Prostate gland (tissue), 2 donors: ENCODE data around the gene PDE7B.

Source experiments
- POLR2A ChIP-seq: fragments of 450-650 bp; IDR thresholded peaks from one replicate; pipeline ENCODE4 v1.6.1; 2016; ENCODE audit warnings: antibody characterized with exemption, mild to moderate bottlenecking
- POLR2AphosphoS5 ChIP-seq: sonication (generic); formaldehyde crosslinking; IDR thresholded peaks from one replicate; pipeline ENCODE4 v1.6.1; 2017; ENCODE audit warnings: antibody characterized with exemption
- TF ChIP-seq, protein P1 (sequence below), 4 experiments: fragments of 200-600 bp in 2 of 4; fragments of 450-650 bp in 2 of 4; sonication (generic) in 2 of 4; IDR thresholded peaks; 1 replicate in 3 of 4; 2 replicates in 1 of 4; pipeline ENCODE4 v1.5.1; 2016 to 2019; ENCODE audit warnings: antibody characterized with exemption in 4 of 4, mild to moderate bottlenecking in 2 of 4, moderate library complexity in 2 of 4

DNA sequence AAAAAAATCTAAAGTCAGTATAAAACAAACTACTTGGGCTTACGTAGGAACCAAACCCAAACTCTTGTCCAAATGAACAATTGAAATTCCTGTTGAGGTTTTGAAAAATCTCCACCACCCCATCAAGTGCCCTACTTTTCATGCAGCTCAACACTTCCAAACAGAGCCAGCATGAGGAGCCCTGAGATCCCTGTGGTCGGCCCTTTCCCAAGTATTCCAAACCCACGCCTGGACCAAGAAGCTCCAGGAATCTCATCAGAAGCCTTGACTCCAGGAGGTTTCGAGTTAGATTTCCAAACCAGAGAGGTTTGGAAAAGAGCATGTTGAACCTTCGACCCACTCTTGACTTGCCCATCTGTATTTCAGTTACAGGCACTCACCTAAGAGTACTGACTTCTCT is 219.3 kb downstream of the PDE7B start:
- TF ChIP-seq, protein P1, sequence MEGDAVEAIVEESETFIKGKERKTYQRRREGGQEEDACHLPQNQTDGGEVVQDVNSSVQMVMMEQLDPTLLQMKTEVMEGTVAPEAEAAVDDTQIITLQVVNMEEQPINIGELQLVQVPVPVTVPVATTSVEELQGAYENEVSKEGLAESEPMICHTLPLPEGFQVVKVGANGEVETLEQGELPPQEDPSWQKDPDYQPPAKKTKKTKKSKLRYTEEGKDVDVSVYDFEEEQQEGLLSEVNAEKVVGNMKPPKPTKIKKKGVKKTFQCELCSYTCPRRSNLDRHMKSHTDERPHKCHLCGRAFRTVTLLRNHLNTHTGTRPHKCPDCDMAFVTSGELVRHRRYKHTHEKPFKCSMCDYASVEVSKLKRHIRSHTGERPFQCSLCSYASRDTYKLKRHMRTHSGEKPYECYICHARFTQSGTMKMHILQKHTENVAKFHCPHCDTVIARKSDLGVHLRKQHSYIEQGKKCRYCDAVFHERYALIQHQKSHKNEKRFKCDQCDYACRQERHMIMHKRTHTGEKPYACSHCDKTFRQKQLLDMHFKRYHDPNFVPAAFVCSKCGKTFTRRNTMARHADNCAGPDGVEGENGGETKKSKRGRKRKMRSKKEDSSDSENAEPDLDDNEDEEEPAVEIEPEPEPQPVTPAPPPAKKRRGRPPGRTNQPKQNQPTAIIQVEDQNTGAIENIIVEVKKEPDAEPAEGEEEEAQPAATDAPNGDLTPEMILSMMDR (IDR thresholded peaks at IDR 0.05): no peak
- TF ChIP-seq POLR2AphosphoS5 (no peak), POLR2A (no peak)
